H7 (cell line): ENCODE data around the gene COL4A1. TPM values are rescaled to one million over a fixed set of nuclear protein-coding genes. Genes with fewer than 3 reads are reported as not detected.

Experiments used
- DNase-seq: peaks from one replicate; pipeline ENCODE4 v3.0.0; 2012
- H3K27me3 ChIP-seq: 2 replicates; pipeline ENCODE4 v1.6.0; 2011; ENCODE audit warnings: mild to moderate bottlenecking, low read length; ENCODE audit not compliant: control insufficient read depth, insufficient read depth
- H3K36me3 ChIP-seq: replicated peaks from 2 replicates; pipeline ENCODE4 v1.5.1; 2011; ENCODE audit warnings: low read length; ENCODE audit not compliant: control insufficient read depth, insufficient read depth
- H3K4me3 ChIP-seq: 2 replicates; pipeline ENCODE4 v1.5.1; 2011; ENCODE audit warnings: low read depth, mild to moderate bottlenecking, control low read depth, low read length, moderate library complexity; ENCODE audit not compliant: insufficient read depth
- total RNA-seq: library from RNA; depleted of rRNA; stranded (reverse); fragments of >200 nt; shearing (Covaris generic); gene quantifications from 2 replicates; pipeline ENCODE4 v1.2.3, GENCODE V29; 2014

Gene COL4A1
- total RNA-seq, 1 experiment from 2014 or later = 135 TPM

GRCh38 chr13:110301606-110302553, 5.1 kb downstream of the COL4A1 start:
- H3K27me3 ChIP-seq = peaks cover 2% of the 10 kb centered on the region; the same call in 1 of the 2 replicates
- no peak overlapping the region for H3K4me3 ChIP-seq
- no peaks in the 10 kb centered on the region for H3K36me3 ChIP-seq
- no peak for DNase-seq

DNA sequence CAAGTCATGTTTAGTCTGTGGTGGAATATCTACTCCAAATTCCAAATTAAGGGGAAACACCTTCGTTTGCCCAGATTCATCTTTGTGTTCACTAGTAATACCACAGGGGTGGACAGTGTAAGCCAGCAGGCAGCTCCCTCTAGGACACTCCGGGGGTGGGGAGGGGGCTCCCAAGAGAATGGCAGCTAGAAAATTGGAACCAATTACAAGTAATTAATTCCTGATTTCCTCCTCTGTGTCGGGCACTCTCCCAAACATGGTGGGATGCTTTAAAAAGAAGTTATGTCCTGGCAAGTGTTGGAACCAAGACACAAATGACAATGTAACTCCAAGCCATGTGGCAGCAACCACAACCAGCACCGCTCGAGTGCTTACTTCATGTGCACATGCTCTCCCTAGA, 5.9 kb downstream of the COL4A1 start:
- no peak for DNase-seq
- H3K4me3 ChIP-seq = no peak overlapping the region
- H3K27me3 ChIP-seq = peaks cover 2% of the 10 kb centered on the region; the same call in 1 of the 2 replicates
- no peaks in the 10 kb centered on the region for H3K36me3 ChIP-seq

DNA sequence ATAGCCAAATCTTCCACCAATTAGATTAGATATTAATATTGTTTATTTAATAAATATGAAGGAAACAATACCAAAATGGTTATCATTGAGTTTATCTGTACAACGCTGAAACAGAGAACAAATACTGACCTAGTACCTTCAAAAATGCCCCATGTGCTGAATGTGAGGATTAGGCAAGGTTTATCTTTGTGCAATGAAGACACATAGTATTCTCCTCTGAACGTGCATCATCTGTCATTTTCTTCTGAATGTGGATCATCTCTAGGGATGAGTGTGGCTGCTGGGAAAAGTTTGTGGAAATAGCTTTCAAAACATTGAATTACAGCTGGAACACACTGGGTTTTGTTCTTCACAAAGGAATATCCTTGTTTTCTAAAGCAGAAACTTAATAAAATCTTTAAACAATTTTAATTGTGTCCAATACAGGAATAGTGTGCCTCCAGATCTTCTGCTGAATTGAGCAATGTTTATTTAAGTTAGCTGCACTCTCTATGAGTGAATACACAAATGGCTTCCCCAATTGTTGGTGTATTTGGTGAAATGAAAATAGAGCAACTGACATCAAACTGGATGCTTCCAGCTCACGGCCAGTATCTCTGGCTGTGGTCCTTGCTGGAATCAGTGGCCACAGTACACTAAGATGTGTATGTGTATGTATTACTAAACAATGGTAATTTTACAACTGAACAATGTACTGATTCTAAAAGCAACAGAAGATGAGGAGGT, 6.7 kb downstream of the COL4A1 start:
- Histone ChIP-seq H3K36me3 (no peaks in the 10 kb centered on the region), H3K27me3 (no peaks in the 10 kb centered on the region), H3K4me3 (no peak overlapping the region)
- DNase-seq = no peak

DNA sequence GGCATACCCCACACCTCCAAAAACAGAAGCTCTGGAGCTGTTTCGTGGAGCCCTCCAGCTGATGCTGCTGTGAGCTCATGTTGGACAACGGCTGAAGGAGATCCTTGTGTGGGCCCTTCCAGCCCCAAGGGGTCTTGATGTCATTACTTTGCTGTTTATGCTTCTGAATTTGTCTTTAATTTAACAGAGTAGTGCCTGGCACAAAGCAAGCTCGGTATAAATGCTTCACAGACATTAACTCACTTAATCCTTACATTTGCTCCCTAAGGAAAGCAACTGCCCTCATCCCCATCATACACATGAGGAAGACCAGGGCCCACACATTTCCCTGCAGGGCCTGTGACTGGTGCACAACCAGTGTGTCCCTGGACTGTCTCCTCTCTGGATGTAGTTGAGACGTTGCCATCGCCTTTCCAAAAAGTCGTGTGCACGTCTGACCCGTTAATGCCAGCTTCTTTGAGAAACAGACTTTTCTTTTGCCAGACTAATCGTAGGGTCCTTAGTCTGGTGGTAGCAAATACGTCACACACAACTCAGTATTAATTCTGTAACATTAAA, 7.6 kb downstream of the COL4A1 start:
- Histone ChIP-seq H3K36me3 (no peaks in the 10 kb centered on the region), H3K27me3 (no peaks in the 10 kb centered on the region), H3K4me3 (no peak overlapping the region)
- no peak for DNase-seq

GRCh38 chr13:110298505-110299282, 8.3 kb downstream of the COL4A1 start:
- Histone ChIP-seq H3K4me3 (no peak overlapping the region), H3K27me3 (no peaks in the 10 kb centered on the region), H3K36me3 (no peaks in the 10 kb centered on the region)
- peak; percentile 73 for DNase-seq

DNA sequence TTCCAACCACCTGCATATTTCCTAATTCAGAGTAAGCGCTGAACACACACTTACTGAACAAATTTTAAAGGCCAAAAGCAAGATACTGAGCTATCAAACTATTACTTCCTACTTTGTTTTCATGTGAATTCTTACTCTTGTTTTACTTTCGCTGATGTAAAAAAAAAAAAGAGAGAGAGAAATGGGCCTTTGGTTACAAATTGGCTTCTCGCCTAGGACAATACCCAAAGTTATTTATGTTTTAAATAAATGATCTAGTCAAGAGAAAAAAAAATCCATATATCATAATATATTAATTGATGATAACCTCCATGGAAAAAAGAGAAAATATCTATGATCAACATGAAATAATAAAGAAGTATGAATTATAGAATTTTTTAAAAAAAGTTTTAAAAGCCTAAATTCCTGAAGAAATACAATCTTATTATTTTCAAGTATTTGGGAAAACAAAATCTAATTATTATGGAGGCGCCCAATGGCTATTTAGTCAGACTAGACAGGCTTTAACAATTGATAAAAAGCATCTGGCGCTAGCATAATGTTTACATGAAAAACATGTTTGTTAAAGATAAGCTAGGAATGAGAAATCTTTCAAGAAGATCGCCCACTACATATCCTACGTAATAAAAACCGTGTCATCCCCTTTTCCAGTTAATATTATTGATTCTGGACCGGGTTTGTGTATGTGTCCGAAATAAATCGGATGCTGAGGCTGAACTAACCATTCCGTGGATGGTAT, 9.0 kb downstream of the COL4A1 start:
- H3K27me3 ChIP-seq = no peaks in the 10 kb centered on the region
- no peaks in the 10 kb centered on the region for H3K36me3 ChIP-seq
- DNase-seq = no peak
- H3K4me3 ChIP-seq = no peak overlapping the region

DNA sequence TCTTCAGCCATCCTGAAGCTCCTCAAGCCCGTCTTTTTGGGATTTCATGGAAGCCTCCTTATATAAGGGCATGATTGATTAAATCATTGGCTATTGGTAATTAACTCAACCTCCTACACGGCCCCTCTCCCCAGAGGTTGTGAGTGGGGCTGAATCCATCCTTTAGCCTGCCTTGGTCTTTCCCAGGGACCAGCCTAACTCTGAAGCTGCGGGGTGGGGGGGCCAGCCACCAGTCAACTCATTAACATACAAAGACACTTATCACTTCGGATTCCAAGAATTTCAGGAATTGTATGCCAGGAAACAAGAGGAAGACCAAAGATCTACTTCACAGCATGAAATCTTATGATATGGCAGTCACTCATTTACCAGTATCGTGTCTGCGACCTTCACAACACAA, 9.9 kb downstream of the COL4A1 start:
- Histone ChIP-seq H3K27me3 (no peaks in the 10 kb centered on the region), H3K36me3 (no peaks in the 10 kb centered on the region), H3K4me3 (no peak overlapping the region)
- no peak for DNase-seq

DNA sequence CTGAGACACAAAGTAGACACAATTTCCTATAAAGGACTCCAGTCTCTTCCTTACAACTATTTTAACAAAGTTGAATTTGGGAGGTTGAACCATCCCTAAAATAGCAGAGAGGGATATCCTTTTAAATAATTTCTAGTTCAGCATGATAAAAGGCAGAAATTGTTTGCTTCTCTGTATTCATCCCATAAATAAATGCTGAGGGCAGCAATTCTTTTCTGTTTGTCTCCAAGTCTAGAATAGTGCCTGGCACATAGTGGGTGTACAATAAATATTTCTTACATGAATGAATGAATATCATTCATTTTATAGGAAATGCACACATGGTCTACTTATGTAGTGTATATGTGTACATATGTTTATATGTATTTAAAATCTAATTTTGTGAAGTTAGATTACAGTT, 12.3 kb downstream of the COL4A1 start:
- Histone ChIP-seq H3K27me3 (no peaks in the 10 kb centered on the region), H3K4me3 (no peak overlapping the region), H3K36me3 (no peaks in the 10 kb centered on the region)
- no peak for DNase-seq

DNA sequence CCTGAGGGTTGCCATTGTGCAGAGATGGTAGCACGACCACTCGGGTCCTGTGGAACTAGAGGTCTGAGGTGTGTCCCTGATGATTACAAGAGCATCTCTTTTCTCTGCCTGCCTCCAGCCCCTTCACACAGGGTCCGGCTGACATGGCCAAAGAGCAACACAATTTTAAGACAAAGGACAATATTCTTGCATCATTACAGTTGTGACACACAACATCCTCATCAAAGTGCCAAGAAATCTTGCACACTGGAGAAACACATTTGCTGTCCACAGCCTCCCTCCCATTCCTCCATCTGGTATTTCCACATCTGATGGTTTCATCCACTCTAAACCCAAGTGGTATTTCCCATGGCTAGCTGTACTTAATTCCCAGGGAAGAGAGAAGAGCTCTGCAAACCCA, 12.8 kb downstream of the COL4A1 start:
- H3K4me3 ChIP-seq = no peak overlapping the region
- H3K27me3 ChIP-seq = no peaks in the 10 kb centered on the region
- no peaks in the 10 kb centered on the region for H3K36me3 ChIP-seq
- DNase-seq = no peak

GRCh38 chr13:110293649-110294048, 13.3 kb downstream of the COL4A1 start:
- Histone ChIP-seq H3K27me3 (no peaks in the 10 kb centered on the region), H3K36me3 (no peaks in the 10 kb centered on the region), H3K4me3 (no peak overlapping the region)
- DNase-seq = no peak

DNA sequence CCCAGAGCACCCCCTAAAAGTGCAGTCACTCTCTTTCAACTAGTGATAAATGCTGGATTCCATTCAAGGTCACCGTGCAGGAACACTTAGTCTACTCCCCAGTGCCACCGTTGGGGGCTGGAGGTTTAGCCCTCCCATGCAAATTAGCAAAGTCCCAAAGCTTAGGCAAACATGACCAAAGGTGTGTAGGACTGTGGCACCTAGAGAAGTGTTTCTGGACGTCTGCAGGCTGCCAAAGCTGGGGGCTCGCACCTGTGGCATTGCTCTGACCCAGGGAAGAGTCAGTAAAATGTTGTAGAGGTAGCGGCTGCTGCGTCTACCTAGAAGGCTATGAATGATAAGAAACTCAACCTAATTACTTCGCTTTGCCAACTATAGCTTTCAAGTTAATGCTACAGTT, 13.9 kb downstream of the COL4A1 start:
- DNase-seq = no peak
- H3K36me3 ChIP-seq = no peaks in the 10 kb centered on the region
- no peak overlapping the region for H3K4me3 ChIP-seq
- no peaks in the 10 kb centered on the region for H3K27me3 ChIP-seq

GRCh38 chr13:110291286-110291685, 15.7 kb downstream of the COL4A1 start:
- no peak overlapping the region for H3K4me3 ChIP-seq
- DNase-seq = no peak
- no peaks in the 10 kb centered on the region for H3K27me3 ChIP-seq
- H3K36me3 ChIP-seq = no peaks in the 10 kb centered on the region

DNA sequence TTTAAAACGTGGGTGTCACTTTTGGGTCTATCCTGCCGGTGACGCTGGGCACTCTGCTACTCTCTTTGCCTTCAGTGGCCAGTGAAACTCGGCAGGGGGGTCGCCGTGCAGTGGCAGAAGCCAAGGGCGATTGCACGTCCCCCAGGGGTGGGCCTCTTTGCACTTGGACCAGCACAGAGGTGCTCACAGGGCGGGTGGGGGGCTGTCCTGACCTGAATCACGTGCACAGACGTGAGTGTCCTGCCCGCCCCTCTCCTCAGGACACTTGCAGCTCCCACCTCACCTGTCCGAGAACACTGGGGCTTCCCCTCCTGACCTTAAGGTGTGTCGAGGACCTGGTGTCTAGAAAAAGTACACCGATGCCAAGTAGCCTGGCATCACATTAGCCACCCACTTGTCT, 16.1 kb downstream of the COL4A1 start:
- no peak for DNase-seq
- Histone ChIP-seq H3K36me3 (no peaks in the 10 kb centered on the region), H3K27me3 (no peaks in the 10 kb centered on the region), H3K4me3 (no peak overlapping the region)

DNA sequence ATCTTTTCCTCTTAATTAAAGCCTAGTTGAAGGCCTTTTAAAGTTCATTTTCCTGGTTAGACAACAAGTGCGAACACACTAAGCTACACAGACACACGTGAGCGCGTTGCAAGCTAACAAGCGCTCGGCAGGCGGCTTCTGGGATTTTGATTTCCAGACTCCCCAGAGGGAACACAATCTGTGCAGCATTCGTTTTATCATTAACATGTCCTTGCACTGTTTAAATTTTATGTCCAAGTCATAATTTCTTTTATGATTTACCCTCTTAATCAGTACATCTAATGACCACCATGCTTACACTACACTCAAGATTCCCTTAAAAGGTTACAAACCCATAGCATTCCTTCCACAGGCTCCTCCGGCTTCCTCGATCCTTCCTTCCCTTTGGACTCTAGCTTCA, 16.8 kb downstream of the COL4A1 start:
- Histone ChIP-seq H3K4me3 (no peak overlapping the region), H3K27me3 (no peaks in the 10 kb centered on the region), H3K36me3 (no peaks in the 10 kb centered on the region)
- DNase-seq = no peak
